Measurements from ENCODE around the gene CLTA.
"Not testable (repeated sequence)": the region's sequence is repeated elsewhere in the genome, so short reads cannot be mapped to it uniquely, and the experiment has no call there.

- TF ChIP-seq, protein P1, sequence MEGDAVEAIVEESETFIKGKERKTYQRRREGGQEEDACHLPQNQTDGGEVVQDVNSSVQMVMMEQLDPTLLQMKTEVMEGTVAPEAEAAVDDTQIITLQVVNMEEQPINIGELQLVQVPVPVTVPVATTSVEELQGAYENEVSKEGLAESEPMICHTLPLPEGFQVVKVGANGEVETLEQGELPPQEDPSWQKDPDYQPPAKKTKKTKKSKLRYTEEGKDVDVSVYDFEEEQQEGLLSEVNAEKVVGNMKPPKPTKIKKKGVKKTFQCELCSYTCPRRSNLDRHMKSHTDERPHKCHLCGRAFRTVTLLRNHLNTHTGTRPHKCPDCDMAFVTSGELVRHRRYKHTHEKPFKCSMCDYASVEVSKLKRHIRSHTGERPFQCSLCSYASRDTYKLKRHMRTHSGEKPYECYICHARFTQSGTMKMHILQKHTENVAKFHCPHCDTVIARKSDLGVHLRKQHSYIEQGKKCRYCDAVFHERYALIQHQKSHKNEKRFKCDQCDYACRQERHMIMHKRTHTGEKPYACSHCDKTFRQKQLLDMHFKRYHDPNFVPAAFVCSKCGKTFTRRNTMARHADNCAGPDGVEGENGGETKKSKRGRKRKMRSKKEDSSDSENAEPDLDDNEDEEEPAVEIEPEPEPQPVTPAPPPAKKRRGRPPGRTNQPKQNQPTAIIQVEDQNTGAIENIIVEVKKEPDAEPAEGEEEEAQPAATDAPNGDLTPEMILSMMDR (IDR thresholded peaks at IDR 0.05 in 4 of 5, conservative IDR thresholded peaks at IDR 0.05 in 1 of 5): not testable (repeated sequence)
- not testable (repeated sequence) for TF ChIP-seq POLR2A (IDR thresholded peaks at IDR 0.05)
These were observed 57.3 kb downstream of the CLTA start for GRCh38 chr9:36248061-36248460.
